PC-3 (cell line): Measurements from ENCODE around the gene DRAXIN. TPM values are rescaled to one million over a fixed set of nuclear protein-coding genes. Genes with fewer than 3 reads are reported as not detected.

Experiments used
- ATAC-seq: fragments of 200-7000 bp; cut with Tn5 transposase; 2 replicates; pipeline ENCODE4 v1.9.1; 2020; ENCODE audit warnings: mild to moderate bottlenecking, moderate library complexity
- BruUV-seq: library from RNA; stranded (reverse); fragments of 400-500 nt; replicated peaks from 2 replicates; lab custom pipeline; 2021; lab: Mats Ljungman, UMichigan
- CTCF ChIA-PET: fragments of 300-600 bp; sonication (Branson Sonifier 250); formaldehyde crosslinking; loops from one replicate; lab custom pipeline; 2022; ENCODE audit warnings: antibody characterized with exemption; lab: Charles Lee
- POLR2A ChIA-PET: fragments of 300-600 bp; sonication (Branson Sonifier 250); formaldehyde crosslinking; loops from one replicate; lab custom pipeline; 2022; ENCODE audit warnings: antibody characterized with exemption; ENCODE audit not compliant: unreplicated experiment; lab: Charles Lee
- DNase-seq: peaks from one replicate; pipeline ENCODE4 v3.0.0-alpha.2; 2015
- H2AFZ ChIP-seq: fragments of 300-600 bp; sonication (generic); 2 replicates; pipeline ENCODE4 v1.6.0; 2016; ENCODE audit warnings: antibody characterized with exemption, low read length
- H3F3A ChIP-seq: fragments of 300-600 bp; sonication (generic); one replicate; pipeline ENCODE4 v1.6.0; 2017; ENCODE audit warnings: antibody characterized with exemption, low read length, control low read depth, mild to moderate bottlenecking; ENCODE audit not compliant: unreplicated experiment
- H3K27ac ChIP-seq: fragments of 300-600 bp; sonication (generic); 2 replicates; pipeline ENCODE4 v1.5.1; 2016; ENCODE audit warnings: mild to moderate bottlenecking, low read length
- H3K27me3 ChIP-seq: fragments of 300-600 bp; sonication (generic); 2 replicates; pipeline ENCODE4 v1.6.1; 2016; ENCODE audit warnings: low read length, mixed read lengths
- H3K36me3 ChIP-seq: fragments of 300-600 bp; sonication (generic); 2 replicates; pipeline ENCODE4 v1.6.1; 2016; ENCODE audit warnings: low read depth, mixed run types, low read length, mixed read lengths
- H3K4me1 ChIP-seq: fragments of 300-600 bp; sonication (generic); 2 replicates; pipeline ENCODE4 v1.5.1; 2016; ENCODE audit warnings: low read length; ENCODE audit not compliant: insufficient read depth
- H3K4me2 ChIP-seq: fragments of 300-600 bp; sonication (generic); 2 replicates; pipeline ENCODE4 v1.6.0; 2016; ENCODE audit warnings: low read length
- H3K4me3 ChIP-seq: fragments of 300-600 bp; sonication (generic); 2 replicates; pipeline ENCODE4 v1.5.1; 2016; ENCODE audit warnings: mild to moderate bottlenecking, low read length, mixed read lengths
- H3K79me2 ChIP-seq: fragments of 300-600 bp; sonication (generic); 2 replicates; pipeline ENCODE4 v1.6.1; 2017; ENCODE audit warnings: low read length, mixed read lengths
- H3K9ac ChIP-seq: fragments of 300-600 bp; sonication (generic); 2 replicates; pipeline ENCODE4 v1.6.0; 2016; ENCODE audit warnings: mild to moderate bottlenecking, low read length
- H3K9me2 ChIP-seq: fragments of 300-600 bp; sonication (generic); replicated peaks from 2 replicates; pipeline ENCODE4 v1.6.1; 2016; ENCODE audit warnings: mixed run types, low read length, mixed read lengths
- H3K9me3 ChIP-seq: fragments of 300-600 bp; sonication (generic); 2 replicates; pipeline ENCODE4 v1.6.1; 2016; ENCODE audit warnings: low read length, mixed read lengths
- H4K20me1 ChIP-seq: fragments of 300-600 bp; sonication (generic); 2 replicates; pipeline ENCODE4 v1.6.1; 2016; ENCODE audit warnings: low read length, mixed read lengths
- EZH2 ChIP-seq: fragments of 300-600 bp; sonication (generic); IDR thresholded peaks from one replicate; pipeline ENCODE4 v1.6.1; 2017; ENCODE audit warnings: antibody characterized with exemption, mild to moderate bottlenecking, low read length; ENCODE audit not compliant: unreplicated experiment
- EZH2phosphoT487 ChIP-seq: fragments of 300-600 bp; sonication (generic); IDR thresholded peaks from 2 replicates; pipeline ENCODE4 v1.6.1; 2018; ENCODE audit warnings: mild to moderate bottlenecking, antibody characterized with exemption, low read length, borderline replicate concordance
- intact Hi-C: fragments of 100-400 bp; cut with micrococcal nuclease; formaldehyde crosslinking; loops from 2 replicates; pipeline ENCODE4 v1.9.0; 2023
- total RNA-seq: library from RNA; depleted of rRNA; stranded (reverse); fragments of >200 nt; gene quantifications from 2 replicates; pipeline ENCODE4 v1.2.3, GENCODE V29; 2014
- TF ChIP-seq, protein P1 (sequence below): fragments of 300-600 bp; sonication (generic); conservative IDR thresholded peaks from 2 replicates; pipeline ENCODE4 v1.5.1; 2017; ENCODE audit warnings: antibody characterized with exemption, low read depth, mild to moderate bottlenecking, low read length

The DRAXIN gene
- total RNA-seq, 1 experiment from 2014 or later = 0.07 TPM

- no peaks in the 10 kb centered on the region for H3K36me3 ChIP-seq
Measured at GRCh38 chr1:11657654-11658053, 33.9 kb upstream of the DRAXIN start.

GRCh38 chr1:11658542-11658941 lies 33.0 kb upstream of the DRAXIN start:
- Histone ChIP-seq H3K9ac (no peak overlapping the region), H3F3A (no peaks in the 10 kb centered on the region), H3K27me3 (no peaks in the 10 kb centered on the region), H4K20me1 (no peaks in the 10 kb centered on the region), H3K27ac (no peak overlapping the region), H2AFZ (no peak overlapping the region), H3K79me2 (peaks cover 10% of the 10 kb centered on the region), H3K36me3 (no peaks in the 10 kb centered on the region), H3K4me3 (no peak overlapping the region), H3K9me2 (no peaks in the 10 kb centered on the region), H3K4me1 (peaks cover 12% of the 10 kb centered on the region), H3K4me2 (no peak overlapping the region), H3K9me3 (no peaks in the 10 kb centered on the region)
- DNase-seq (no peak), ATAC-seq (no peak)
- BruUV-seq = no TSS peak
- intact Hi-C loops = no loop called here
- CTCF ChIA-PET = no interaction called here
- TF ChIP-seq EZH2 = no peak
- TF ChIP-seq, protein P1, sequence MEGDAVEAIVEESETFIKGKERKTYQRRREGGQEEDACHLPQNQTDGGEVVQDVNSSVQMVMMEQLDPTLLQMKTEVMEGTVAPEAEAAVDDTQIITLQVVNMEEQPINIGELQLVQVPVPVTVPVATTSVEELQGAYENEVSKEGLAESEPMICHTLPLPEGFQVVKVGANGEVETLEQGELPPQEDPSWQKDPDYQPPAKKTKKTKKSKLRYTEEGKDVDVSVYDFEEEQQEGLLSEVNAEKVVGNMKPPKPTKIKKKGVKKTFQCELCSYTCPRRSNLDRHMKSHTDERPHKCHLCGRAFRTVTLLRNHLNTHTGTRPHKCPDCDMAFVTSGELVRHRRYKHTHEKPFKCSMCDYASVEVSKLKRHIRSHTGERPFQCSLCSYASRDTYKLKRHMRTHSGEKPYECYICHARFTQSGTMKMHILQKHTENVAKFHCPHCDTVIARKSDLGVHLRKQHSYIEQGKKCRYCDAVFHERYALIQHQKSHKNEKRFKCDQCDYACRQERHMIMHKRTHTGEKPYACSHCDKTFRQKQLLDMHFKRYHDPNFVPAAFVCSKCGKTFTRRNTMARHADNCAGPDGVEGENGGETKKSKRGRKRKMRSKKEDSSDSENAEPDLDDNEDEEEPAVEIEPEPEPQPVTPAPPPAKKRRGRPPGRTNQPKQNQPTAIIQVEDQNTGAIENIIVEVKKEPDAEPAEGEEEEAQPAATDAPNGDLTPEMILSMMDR = no peak
- TF ChIP-seq EZH2phosphoT487 = no peak
- POLR2A ChIA-PET = no interaction called here

More at GRCh38 chr1:11657654-11658053, 33.9 kb upstream of the DRAXIN start:
- CTCF ChIA-PET = interaction anchor here (0.7 kb wide), 1 partner anchor 620 kb away, joined by 4 read pairs; no protein-coding TSS in a partner anchor
- H2AFZ ChIP-seq = no peak overlapping the region
- peaks cover 10% of the 10 kb centered on the region for H3K79me2 ChIP-seq
- H3K27me3 ChIP-seq = no peaks in the 10 kb centered on the region
- H3K4me3 ChIP-seq = no peak overlapping the region
- intact Hi-C loops = no loop called here
- H3K4me1 ChIP-seq = peaks cover 19% of the 10 kb centered on the region
- no peak overlapping the region for H3K4me2 ChIP-seq
- H3K9me3 ChIP-seq = no peaks in the 10 kb centered on the region
- H3K9ac ChIP-seq = no peak overlapping the region
- H3F3A ChIP-seq = no peaks in the 10 kb centered on the region
- no peaks in the 10 kb centered on the region for H3K9me2 ChIP-seq
- DNase-seq (no peak), ATAC-seq (no peak)
- no TSS peak for BruUV-seq
- H3K27ac ChIP-seq = no peak overlapping the region
- POLR2A ChIA-PET = no interaction called here
- H4K20me1 ChIP-seq = no peaks in the 10 kb centered on the region
- TF ChIP-seq EZH2phosphoT487 = no peak
- TF ChIP-seq EZH2 = no peak
- TF ChIP-seq, protein P1 = no peak

GRCh38 chr1:11659748-11660147 lies 31.8 kb upstream of the DRAXIN start:
- BruUV-seq = no TSS peak
- ATAC-seq = no peak

More at GRCh38 chr1:11659748-11660147, 31.8 kb upstream of the DRAXIN start:
- Histone ChIP-seq H2AFZ (no peak overlapping the region), H3K27ac (no peak overlapping the region), H3F3A (no peaks in the 10 kb centered on the region), H3K9me2 (no peaks in the 10 kb centered on the region), H3K36me3 (no peaks in the 10 kb centered on the region), H3K4me1 (peaks cover 7% of the 10 kb centered on the region), H3K4me2 (no peak overlapping the region), H3K4me3 (no peak overlapping the region), H4K20me1 (no peaks in the 10 kb centered on the region), H3K9ac (no peak overlapping the region), H3K79me2 (peaks cover 10% of the 10 kb centered on the region), H3K9me3 (no peaks in the 10 kb centered on the region), H3K27me3 (no peaks in the 10 kb centered on the region)
- CTCF ChIA-PET = no interaction called here
- DNase-seq = no peak
- POLR2A ChIA-PET = no interaction called here
- TF ChIP-seq EZH2phosphoT487 (no peak), EZH2 (no peak)
- TF ChIP-seq, protein P1 = no peak
- intact Hi-C loops = no loop called here
